Cerebellar cortex (tissue), 1 donor: Measurements from ENCODE around the gene RPS6KA6.
A peak's percentile ranks its signal among the peaks of the same experiment; 100 is the strongest.

Experiments used
- DNase-seq: peaks from one replicate; pipeline ENCODE4 v3.0.0-alpha.2; 2015; ENCODE audit warnings: low spot score

Gene RPS6KA6

DNA sequence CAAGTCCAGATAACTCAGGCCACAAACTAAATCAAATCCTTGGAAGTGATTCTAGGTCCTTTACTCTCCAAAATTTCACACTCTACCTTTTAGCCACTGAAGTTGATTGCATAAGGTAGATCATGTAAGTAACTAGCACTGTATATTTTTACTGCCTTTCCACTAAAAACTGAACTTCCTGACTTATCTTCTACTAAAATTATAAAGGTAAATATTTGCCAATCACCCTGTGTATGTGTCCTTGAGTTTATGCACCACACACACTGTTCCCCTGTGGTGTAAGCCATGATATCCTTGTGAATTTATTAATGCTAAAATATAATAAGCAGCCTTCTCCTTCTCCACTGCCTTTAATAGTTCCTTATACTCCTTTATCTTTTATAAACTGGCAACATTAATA lies 25.6 kb downstream of the RPS6KA6 start:
- no peak for DNase-seq

DNA sequence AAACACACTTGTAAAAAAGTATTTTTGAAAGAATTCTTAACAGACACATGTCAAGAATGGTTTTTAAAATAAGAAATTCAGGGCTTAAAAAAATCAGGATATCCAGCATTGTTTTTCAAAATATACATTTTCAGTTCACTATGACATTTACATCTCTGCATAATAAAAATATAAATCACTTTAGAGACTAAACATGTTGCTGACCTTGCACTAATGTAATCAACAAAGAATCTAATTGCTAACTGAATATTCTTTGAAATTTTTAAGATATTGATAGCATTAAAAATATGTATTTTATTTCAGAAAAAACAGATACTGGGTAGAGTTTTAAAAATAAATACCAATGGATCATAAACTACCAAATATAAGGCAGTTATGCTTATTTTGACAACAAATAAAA lies 26.4 kb downstream of the RPS6KA6 start:
- DNase-seq = no peak

GRCh38 chrX:84160736-84161135 lies 27.3 kb downstream of the RPS6KA6 start:
- no peak for DNase-seq

GRCh38 chrX:84156821-84157220 lies 31.2 kb downstream of the RPS6KA6 start:
- no peak for DNase-seq

- no peak for DNase-seq
Measured at GRCh38 chrX:84155938-84156337, 32.1 kb downstream of the RPS6KA6 start.

GRCh38 chrX:84153538-84153937 lies 34.5 kb downstream of the RPS6KA6 start:
- no peak for DNase-seq

GRCh38 chrX:84144991-84145390 lies 43.0 kb downstream of the RPS6KA6 start:
- DNase-seq = no peak

GRCh38 chrX:84144281-84144680 lies 43.7 kb downstream of the RPS6KA6 start:
- no peak for DNase-seq

DNA sequence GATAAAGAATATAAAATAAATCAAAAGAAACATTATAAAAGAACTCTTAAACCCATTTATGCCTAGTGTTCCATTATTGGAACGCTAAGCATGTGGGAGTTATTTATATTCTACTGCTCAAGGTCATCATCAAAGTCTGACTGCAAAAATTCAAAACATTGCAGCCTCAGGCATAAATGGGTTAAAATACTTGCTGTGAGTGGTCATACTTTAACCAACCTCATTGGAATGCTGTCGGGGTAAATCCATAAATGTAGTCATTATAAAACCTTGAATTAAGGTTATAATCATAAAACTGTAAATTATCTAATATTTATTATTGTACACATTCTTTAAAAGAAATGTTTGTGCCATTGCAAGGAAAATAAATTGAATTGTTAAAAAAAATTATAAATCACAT lies 55.0 kb downstream of the RPS6KA6 start:
- no peak for DNase-seq

DNA sequence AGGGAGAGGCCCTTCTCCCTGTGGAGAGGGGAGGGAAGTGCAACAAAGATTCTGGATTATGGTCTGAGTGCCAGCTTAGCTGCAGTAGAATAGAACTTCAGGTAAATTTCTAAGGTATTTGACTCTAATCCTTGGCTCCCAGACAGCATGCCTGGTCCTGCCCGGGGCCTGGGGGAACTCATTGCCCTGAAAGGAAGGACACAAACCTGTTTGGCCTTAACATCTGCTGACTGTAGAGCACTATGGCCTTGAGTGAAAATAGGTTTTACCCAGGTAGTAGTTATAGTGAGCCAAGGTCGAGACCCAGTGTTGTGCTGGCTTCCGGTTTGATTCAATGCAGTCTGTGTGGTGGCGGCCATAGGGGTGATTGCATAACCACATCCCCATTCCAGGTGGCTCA lies 64.4 kb downstream of the RPS6KA6 start:
- DNase-seq = no peak

DNA sequence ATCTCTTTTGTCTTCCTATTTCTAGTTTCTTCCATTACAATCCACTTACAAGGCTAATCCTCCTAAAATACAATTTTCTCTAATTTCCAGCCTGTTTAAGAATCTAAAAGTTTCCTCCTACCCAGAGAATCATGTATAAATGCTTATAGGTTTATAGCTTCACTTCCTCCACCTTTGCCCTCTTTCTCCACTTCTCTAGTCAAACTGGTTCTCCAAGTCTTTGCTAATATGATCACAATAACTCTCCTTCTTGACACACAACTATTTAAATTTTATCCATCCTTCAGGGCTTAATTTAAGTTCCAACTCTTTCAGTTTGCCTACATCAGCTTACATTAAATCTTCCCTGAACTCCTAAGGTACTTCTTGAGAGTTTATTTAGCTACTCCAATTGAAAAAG lies 69.2 kb downstream of the RPS6KA6 start:
- no peak for DNase-seq

- DNase-seq = no peak
Measured at GRCh38 chrX:84118315-84118714, 69.7 kb downstream of the RPS6KA6 start.

GRCh38 chrX:84108584-84108983 lies 79.4 kb downstream of the RPS6KA6 start:
- no peak for DNase-seq

DNA sequence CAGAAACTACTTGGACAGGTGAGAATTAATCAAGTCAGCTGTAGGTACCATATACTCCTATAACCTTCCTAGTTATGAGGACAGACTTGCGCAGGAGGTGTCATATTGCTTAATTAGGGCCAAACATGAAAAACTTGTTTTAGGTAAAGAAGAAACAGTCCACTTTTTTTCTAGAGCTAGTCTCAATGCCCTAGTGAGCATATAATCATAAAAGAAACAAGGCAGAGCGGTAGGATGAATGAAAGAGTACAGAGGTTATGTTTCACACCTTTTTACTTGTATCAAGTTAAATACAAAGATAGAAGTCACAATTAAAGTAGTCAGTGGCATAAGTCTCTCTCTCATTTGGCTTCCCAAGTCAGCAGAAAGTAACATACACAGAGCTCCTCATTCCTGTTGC lies 88.9 kb downstream of the RPS6KA6 start:
- no peak for DNase-seq

GRCh38 chrX:84079479-84080197 lies 108.4 kb downstream of the RPS6KA6 start:
- peak; percentile 18 for DNase-seq

GRCh38 chrX:84078991-84079390 lies 109.0 kb downstream of the RPS6KA6 start:
- DNase-seq = no peak

- no peak for DNase-seq
Measured at GRCh38 chrX:84064814-84065213, 123.2 kb downstream of the RPS6KA6 start.

- no peak for DNase-seq
Measured at GRCh38 chrX:84064164-84064563, 123.8 kb downstream of the RPS6KA6 start.

DNA sequence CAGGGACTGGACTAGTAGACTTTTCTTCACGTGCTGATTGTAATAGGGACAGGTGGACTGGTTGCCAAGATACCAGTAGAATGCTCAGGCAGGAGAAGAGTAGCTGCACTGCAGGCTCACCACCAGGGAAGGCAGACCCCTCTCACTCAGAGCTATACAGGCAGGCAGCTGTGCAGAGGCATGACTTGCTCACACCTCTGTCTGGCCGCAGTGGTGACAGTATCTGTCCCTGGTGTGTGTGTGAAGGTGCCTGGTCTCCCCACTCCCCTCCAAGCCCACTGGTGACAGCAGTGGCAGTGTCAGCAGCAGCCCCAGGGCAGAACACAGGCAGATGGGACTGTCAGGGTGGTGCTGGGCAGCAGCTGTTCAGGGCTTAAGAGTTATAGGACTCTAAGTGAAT lies 140.7 kb downstream of the RPS6KA6 start:
- DNase-seq = no peak

DNA sequence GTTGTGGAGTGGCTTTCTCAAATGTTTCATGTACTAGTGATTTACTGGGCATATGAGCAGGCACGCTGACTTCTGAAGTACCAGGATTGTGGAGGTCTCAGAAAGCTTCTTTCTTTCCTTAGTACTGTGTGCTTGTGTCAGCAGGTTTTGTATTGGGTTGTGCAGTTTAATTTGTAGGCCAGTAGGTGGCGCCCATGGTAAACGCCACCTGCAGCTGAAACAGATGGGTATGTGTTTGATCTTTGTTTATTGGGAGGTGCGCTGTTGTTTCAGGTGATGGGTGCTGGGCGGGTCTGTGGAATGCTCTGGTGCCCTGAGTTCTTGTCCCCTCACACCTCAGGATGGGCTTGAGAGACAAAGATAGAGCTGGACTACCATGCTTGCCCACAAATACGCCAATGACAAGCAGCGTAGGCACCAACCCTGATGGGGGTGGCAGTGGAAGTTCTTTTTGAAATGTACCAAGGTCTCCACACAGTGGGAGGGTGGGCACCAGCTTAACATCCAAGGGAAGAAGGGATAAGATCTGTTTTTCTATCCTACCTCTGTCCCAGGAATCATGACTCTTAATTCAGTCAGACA lies 141.5 kb downstream of the RPS6KA6 start:
- peak; percentile 24 for DNase-seq

- DNase-seq = no peak
Measured at GRCh38 chrX:84044051-84044450, 143.9 kb downstream of the RPS6KA6 start.
